ENCODE data around the gene CITED1.

The CITED1 gene

GRCh38 chrX:72280321-72280845, 25.3 kb downstream of the CITED1 start:
- no peak for DNase-seq (ENCODE audit: insufficient read length, low spot score)
- FAIRE-seq, result no peak
- TF ChIP-seq CTCF (IDR thresholded peaks at IDR 0.05; ENCODE audit: insufficient read depth, missing control alignments), result no peak

DNA sequence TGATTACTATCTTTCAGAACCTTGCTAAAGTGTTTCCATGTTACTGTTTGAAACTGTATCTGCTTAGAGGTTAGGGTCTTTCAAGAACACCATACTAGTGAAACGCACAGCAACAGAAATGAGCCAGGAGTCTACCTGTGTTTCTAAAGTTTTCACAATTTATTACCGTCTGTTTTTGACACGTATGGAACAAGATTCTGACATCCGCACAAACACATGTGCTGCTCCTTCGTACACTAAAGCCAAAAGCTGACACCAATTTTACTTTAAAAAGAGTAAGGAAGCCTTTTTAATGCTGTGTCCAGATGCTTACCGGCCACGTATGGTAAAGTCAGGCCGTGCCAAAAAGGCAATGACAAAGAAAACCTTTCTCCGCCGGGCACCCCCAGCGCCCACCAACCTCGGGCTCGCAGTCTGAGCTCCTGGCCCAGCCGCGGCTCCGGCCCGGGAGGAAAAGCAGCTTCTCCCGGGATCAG, 29.2 kb downstream of the CITED1 start:
- DNase-seq (ENCODE audit: insufficient read length, low spot score) (no peak), FAIRE-seq (no peak)
- TF ChIP-seq CTCF (IDR thresholded peaks at IDR 0.05; ENCODE audit: insufficient read depth, missing control alignments), result no peak

DNA sequence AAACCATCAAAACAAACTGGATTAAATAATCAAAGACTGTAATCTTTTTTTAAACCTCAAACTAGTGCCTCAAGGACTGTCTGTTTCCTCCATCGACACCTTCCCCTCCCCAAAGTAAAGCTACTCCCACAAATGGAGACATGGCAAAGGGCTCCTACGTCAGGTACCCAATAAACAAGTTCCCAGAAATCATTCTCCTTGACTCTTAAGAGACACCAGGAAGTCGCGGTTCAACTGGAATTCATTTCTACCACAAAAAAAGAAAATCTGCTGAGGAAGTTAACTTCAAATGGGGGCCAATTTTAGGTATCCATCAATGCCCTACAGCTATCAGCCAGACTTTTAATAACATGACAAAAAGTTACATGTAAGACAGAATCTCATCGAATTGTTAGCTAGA, 31.2 kb downstream of the CITED1 start:
- FAIRE-seq (no peak), DNase-seq (ENCODE audit: insufficient read length, low spot score) (no peak)
- TF ChIP-seq CTCF (IDR thresholded peaks at IDR 0.05; ENCODE audit: insufficient read depth, missing control alignments), result no peak

DNA sequence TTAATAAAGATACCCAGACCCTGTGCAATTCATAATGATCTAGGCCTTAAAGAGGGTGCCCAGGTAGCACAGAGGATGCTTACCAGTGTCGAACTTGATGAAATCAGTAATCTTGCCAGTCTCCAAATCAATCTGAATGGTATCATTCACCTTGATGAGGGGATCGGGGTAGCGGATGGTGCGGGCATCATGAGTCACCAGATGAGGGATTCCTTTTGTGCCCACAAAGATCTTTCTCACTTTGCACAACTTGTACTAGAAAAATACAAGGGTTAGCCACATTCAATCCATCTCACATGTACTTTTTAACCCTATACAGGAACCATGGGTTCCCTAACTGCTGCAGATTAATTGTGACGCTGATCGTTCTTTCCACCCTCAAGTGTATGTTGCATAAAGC, 32.0 kb downstream of the CITED1 start:
- TF ChIP-seq CTCF (IDR thresholded peaks at IDR 0.05; ENCODE audit: insufficient read depth, missing control alignments), result no peak
- no peak for DNase-seq (ENCODE audit: insufficient read length, low spot score)
- no peak for FAIRE-seq

GRCh38 chrX:72272868-72273267, 32.8 kb downstream of the CITED1 start:
- DNase-seq (ENCODE audit: insufficient read length, low spot score) (no peak), FAIRE-seq (no peak)
- TF ChIP-seq CTCF (IDR thresholded peaks at IDR 0.05; ENCODE audit: insufficient read depth, missing control alignments), result no peak

DNA sequence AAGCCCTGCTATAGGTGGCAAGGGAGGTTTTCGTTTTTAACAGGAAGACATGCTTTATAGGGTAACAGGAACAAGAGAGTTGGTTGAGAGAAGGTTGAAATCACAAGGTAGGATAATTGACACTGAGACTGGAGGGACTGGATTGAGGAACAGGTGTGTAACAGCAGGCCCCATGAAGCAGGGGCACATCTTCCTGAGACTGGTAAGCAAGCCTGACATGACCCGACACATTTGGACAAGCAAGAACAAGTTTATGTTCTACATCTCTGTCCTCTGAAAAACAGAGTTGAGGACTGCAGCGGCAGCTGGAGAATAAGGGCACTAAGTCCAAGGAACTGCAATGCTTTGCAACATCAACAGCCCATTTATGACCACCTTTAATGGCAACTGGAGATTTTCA, 33.9 kb downstream of the CITED1 start:
- no peak for FAIRE-seq
- no peak for TF ChIP-seq CTCF (IDR thresholded peaks at IDR 0.05; ENCODE audit: insufficient read depth, missing control alignments)

GRCh38 chrX:72271091-72271788, 34.5 kb downstream of the CITED1 start:
- DNase-seq (ENCODE audit: insufficient read length, low spot score), result no peak
- no peak for FAIRE-seq
- no peak for TF ChIP-seq CTCF (IDR thresholded peaks at IDR 0.05; ENCODE audit: insufficient read depth, missing control alignments)

More for the DNA sequence above, 33.9 kb downstream of the CITED1 start:
- DNase-seq (ENCODE audit: insufficient read length, low spot score), result no peak
